HepG2 (cell line): ENCODE data around the gene PLEKHS1.

ENCODE experiments used
- NR2C2 ChIP-seq: sonication (generic); formaldehyde crosslinking; IDR thresholded peaks from 2 replicates; pipeline ENCODE4 v1.4.0; 2020; ENCODE audit warnings: missing genetic modification reagents, mild to moderate bottlenecking, moderate library complexity, borderline replicate concordance
- NR2F2 ChIP-seq: IDR thresholded peaks from 2 replicates; pipeline ENCODE4 v1.6.1; 2012; ENCODE audit warnings: low read depth, inconsistent platforms, borderline replicate concordance
- POLR2A ChIP-seq, 2 experiments: IDR thresholded peaks; 2 replicates each; pipeline ENCODE4 v1.6.1; 2011; ENCODE audit warnings: low read depth in 2 of 2, low read length in 2 of 2, mild to moderate bottlenecking in 1 of 2, moderate library complexity in 1 of 2; ENCODE audit not compliant: insufficient read depth in 1 of 2
- SUZ12 ChIP-seq: fragments of 150-350 bp; IDR thresholded peaks from 2 replicates; pipeline ENCODE4 v1.6.1; 2014; ENCODE audit warnings: low read depth, low read length
- TF ChIP-seq, protein P1 (sequence below): sonication (generic); formaldehyde crosslinking; IDR thresholded peaks from 2 replicates; pipeline ENCODE4 v1.5.0; 2020; ENCODE audit warnings: missing genetic modification reagents

DNA sequence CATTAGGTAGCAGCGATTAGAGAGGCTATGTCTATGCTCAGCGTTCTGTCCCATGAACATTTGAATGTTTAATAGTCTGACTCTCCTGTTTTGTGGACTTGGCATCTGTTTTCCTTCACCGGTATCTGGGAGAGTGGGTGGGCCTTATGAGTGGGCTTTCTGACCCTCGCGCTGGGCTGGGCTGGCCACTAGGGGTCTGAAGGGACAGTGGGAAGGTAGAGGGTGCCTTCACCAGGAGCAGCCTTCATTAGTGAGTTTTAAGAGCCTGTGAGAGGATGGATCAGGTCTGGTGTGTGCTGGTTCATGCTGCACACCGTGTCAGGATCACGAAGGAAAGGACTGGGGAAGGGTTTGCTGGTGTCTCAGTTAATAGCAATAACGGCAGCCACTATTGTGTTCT is 69.0 kb downstream of the PLEKHS1 start:
- TF ChIP-seq NR2C2 (CRISPR knock-in tag) (no peak), NR2F2 (no peak), POLR2A (IDR thresholded peaks at IDR 0.05; ENCODE audit: insufficient read depth in 1 of 2, low read depth in 2 of 2, low read length in 2 of 2) (no peak), SUZ12 (no peak)
- TF ChIP-seq, protein P1, sequence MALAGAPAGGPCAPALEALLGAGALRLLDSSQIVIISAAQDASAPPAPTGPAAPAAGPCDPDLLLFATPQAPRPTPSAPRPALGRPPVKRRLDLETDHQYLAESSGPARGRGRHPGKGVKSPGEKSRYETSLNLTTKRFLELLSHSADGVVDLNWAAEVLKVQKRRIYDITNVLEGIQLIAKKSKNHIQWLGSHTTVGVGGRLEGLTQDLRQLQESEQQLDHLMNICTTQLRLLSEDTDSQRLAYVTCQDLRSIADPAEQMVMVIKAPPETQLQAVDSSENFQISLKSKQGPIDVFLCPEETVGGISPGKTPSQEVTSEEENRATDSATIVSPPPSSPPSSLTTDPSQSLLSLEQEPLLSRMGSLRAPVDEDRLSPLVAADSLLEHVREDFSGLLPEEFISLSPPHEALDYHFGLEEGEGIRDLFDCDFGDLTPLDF (CRISPR knock-in tag) = no peak
